NB4 (cell line): ENCODE data around the gene NUP35.

Source experiments
- MYC ChIP-seq: IDR thresholded peaks from 2 replicates; pipeline ENCODE4 v1.6.1; 2011; ENCODE audit warnings: low read depth, low read length
- POLR2A ChIP-seq: IDR thresholded peaks from 2 replicates; pipeline ENCODE4 v1.6.1; 2011; ENCODE audit warnings: mild to moderate bottlenecking; ENCODE audit not compliant: insufficient read length; ENCODE audit errors: extremely low read depth
- TF ChIP-seq, protein P1 (sequence below): IDR thresholded peaks from one replicate; pipeline ENCODE4 v1.5.1; 2012; ENCODE audit warnings: low read depth, low read length

DNA sequence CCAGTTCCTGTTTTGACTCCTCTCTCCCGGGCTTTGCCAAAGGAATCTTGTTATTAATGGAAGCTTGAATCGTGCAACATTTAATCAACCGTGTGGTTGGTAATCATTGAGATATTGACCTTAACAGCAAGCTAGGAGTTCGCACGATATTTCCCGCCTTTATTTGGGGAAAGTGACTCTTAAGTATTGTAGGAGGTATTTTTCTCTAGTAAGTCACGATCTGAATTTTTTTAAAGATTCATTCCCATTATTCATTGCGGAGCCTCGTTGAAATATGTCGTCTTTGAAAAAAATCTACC, 663 bp downstream of the NUP35 start:
- TF ChIP-seq POLR2A (no peak), MYC (no peak)
- TF ChIP-seq, protein P1, sequence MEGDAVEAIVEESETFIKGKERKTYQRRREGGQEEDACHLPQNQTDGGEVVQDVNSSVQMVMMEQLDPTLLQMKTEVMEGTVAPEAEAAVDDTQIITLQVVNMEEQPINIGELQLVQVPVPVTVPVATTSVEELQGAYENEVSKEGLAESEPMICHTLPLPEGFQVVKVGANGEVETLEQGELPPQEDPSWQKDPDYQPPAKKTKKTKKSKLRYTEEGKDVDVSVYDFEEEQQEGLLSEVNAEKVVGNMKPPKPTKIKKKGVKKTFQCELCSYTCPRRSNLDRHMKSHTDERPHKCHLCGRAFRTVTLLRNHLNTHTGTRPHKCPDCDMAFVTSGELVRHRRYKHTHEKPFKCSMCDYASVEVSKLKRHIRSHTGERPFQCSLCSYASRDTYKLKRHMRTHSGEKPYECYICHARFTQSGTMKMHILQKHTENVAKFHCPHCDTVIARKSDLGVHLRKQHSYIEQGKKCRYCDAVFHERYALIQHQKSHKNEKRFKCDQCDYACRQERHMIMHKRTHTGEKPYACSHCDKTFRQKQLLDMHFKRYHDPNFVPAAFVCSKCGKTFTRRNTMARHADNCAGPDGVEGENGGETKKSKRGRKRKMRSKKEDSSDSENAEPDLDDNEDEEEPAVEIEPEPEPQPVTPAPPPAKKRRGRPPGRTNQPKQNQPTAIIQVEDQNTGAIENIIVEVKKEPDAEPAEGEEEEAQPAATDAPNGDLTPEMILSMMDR = no peak
